ENCODE data around the gene POU2F2.
A peak's percentile ranks its signal among the peaks of the same experiment; 100 is the strongest.

Gene POU2F2

GRCh38 chr19:42091300-42091699 is 40.9 kb downstream of the POU2F2 start:
- H3K27ac ChIP-seq, result no peak overlapping the region
- no peak for DNase-seq (ENCODE audit: low spot score)

DNA sequence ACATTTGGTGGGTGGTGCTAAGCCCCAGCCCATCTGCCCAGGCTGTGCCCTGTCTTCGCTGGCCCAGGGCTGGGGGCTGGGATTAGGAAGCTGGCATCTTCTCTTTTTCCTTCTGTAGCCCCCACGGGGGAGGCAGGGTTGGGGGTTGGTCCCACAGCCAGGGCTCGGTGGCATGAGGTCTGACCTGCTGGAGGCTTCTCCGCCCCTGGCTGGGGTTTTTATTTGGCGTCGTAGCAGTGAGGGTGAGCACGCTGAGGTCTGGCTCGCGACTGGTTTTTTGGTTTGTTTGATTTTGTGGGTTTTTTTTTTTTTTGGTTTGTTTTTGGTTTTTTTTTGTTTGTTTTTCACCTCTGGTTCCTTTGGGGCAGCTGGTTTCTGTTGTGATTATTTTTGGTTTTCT is 41.6 kb downstream of the POU2F2 start:
- Histone ChIP-seq H3K27ac (no peak overlapping the region), H3K4me3 (no peak overlapping the region)
- no peak for DNase-seq (ENCODE audit: low spot score)
- no peak for TF ChIP-seq CTCF (IDR thresholded peaks at IDR 0.05)

More at GRCh38 chr19:42091300-42091699, 40.9 kb downstream of the POU2F2 start:
- TF ChIP-seq CTCF (IDR thresholded peaks at IDR 0.05), result no peak
- no peak overlapping the region for H3K4me3 ChIP-seq

- no peak overlapping the region for H3K4me3 ChIP-seq
- no peak for TF ChIP-seq CTCF (IDR thresholded peaks at IDR 0.05)
- no peak for DNase-seq (ENCODE audit: low spot score)
- no peak overlapping the region for H3K27ac ChIP-seq
Observed at GRCh38 chr19:42089772-42090171, 42.5 kb downstream of the POU2F2 start.

GRCh38 chr19:42089191-42089750 is 43.0 kb downstream of the POU2F2 start:
- H3K4me3 ChIP-seq, result no peak overlapping the region
- H3K27ac ChIP-seq, result peak overlapping the region in 1 of 2 donors; percentile 45
- no peak for DNase-seq (ENCODE audit: low spot score)
- TF ChIP-seq CTCF (IDR thresholded peaks at IDR 0.05), result no peak

GRCh38 chr19:42088471-42089190 is 43.6 kb downstream of the POU2F2 start:
- no peak for DNase-seq (ENCODE audit: low spot score)
- no peak overlapping the region for H3K4me3 ChIP-seq
- H3K27ac ChIP-seq, result peak overlapping the region in 1 of 2 donors; percentile 45
- TF ChIP-seq CTCF (IDR thresholded peaks at IDR 0.05), result no peak

DNA sequence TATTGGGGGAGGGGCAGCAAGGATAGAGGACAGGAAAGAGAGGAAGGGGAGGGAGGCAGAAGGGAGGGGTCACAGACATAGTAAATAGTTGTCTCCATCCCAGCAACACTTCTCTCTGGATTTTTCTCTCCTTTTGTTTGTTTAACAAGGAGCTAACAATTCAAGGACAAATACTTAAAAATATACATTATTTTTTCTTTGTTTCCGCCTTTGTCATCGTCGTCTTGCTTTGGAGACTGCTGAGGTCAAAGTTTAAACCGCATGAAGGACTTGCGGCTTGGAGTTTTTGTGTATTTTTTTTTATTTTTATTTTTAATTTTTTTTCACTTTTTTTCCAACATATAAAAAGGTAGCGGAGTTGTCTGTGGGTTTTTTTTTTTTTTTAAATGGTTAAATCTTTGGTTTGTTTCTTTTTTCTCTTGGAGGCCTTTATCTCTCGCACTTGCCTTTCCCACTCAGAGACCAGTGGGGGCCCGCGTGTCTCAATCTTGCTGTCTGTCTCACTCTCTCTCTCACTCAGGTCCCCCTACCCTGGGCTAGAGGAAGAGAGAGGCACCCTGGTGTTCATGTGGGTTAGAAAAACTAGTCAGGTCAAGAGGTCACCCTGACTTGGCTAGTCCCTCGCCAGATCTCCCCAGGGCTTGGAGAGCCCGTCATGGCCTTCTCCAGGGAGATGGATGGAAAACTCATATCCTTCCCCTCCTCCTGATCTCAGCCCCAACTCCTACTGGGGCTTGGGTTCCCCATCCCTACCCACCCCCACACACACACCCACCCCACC is 45.3 kb downstream of the POU2F2 start:
- H3K27ac ChIP-seq, result no peak overlapping the region
- no peak for DNase-seq (ENCODE audit: low spot score)
- no peak overlapping the region for H3K4me3 ChIP-seq
- no peak for TF ChIP-seq CTCF (IDR thresholded peaks at IDR 0.05)
